Stimulated activated CD4-positive, alpha-beta T cell treated with anti-CD3 and anti-CD28 coated beads, Interleukin-4, amount 100 ng/mL, for 4 hours (primary cell): ENCODE data around the gene IQGAP3.
"Not testable (repeated sequence)": the region's sequence is repeated elsewhere in the genome, so short reads cannot be mapped to it uniquely, and the experiment has no call there.

Experiments used
- DNase-seq, 2 experiments: peaks; one replicate each; pipeline ENCODE4 v3.0.0-alpha.2; 2020

The IQGAP3 gene

DNA sequence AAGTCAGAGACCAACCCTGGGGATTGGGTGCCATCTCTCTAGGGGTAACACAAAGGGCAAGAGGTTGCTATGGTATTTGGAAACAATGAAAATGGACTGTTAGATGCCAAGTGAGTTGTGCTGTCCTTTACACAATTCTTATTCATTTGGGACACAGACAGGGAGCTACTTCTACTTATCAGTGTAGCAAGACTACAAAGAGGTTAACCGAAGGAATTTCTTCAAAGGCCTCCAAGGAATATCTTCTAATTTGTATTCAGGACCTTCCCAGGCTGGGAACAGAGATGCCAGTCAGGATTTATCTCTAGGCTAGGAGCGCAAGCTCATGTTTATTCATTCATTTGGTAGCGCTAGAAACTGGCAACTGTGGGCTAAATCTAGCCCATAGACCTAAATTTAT, 21.8 kb upstream of the IQGAP3 start:
- DNase-seq, result no peak

DNA sequence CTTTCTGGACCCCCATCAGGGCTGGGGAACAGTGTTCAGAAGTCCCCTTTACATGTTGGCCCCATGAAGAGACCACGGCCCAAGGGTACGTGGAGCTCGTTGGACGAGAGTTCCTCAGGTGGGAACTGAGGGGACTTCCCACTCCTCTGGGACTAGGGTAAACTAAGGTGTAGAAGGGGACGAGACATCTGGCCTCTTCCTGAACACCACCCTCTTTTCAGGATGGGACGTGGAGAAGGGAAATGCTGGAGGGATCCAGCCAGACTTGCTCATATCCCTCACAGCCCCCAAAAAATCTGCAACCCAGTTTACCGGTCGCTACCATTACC, 21.3 kb upstream of the IQGAP3 start:
- DNase-seq, result no peak

GRCh38 chr1:156592910-156593660, 20.7 kb upstream of the IQGAP3 start:
- DNase-seq, result no peak

- peak in 1 of 2 experiments; percentile 30 for DNase-seq
Observed at GRCh38 chr1:156592158-156592909, 20.0 kb upstream of the IQGAP3 start.

GRCh38 chr1:156591432-156592157, 19.2 kb upstream of the IQGAP3 start, which contains the start of gene NAXE:
Gene NAXE (plus strand): TSS chr1:156591776. CDS start chr1:156591805, 29 bp downstream.
- DNase-seq, result peak; percentile 61 to 74

DNA sequence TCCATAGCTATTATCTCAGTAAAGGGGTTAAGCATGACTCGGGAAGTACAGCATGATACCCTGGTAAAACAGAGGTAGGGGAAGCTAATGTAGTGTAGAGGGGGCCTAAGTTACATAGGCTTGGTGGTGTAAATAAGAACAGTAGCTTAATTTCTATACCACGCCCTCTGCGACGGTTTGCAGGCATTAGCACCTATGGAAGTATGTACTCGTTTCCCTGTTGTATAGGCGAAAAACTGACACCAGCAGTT, 18.7 kb upstream of the IQGAP3 start:
- no peak for DNase-seq

GRCh38 chr1:156590326-156591180, 18.2 kb upstream of the IQGAP3 start:
- no peak for DNase-seq

GRCh38 chr1:156589546-156589945, 17.2 kb upstream of the IQGAP3 start:
- no peak for DNase-seq

- DNase-seq, result not testable (repeated sequence)
Observed at GRCh38 chr1:156587927-156588326, 15.6 kb upstream of the IQGAP3 start.

DNA sequence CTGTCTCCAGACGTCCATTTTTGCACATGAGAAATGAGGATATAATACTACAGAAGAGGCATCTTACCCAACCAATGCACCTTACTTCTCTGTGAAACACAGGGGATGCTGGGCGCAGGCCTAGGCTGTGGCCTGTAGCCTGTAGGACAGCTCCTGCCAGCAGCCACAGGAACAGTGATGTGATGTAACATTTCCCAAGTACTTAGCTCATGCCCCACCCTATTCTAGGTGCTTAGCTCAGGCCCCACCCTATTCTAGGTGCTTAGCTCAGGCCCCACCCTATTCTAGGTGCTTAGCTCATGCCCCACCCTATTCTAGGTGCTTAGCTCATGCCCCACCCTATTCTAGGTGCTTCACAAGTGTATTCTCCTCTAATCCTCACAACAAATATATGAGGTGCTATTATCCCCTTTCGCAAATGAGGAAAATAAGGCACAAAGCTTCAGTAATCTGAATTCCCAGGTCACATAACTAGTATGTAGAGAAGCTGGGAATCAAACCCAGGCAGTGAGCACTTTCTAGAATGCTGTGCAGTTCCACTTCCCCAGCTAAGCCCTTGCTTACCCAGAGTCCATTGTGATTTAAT, 14.6 kb upstream of the IQGAP3 start:
- no peak for DNase-seq

GRCh38 chr1:156586323-156586722, 14.0 kb upstream of the IQGAP3 start:
- DNase-seq, result no peak

DNA sequence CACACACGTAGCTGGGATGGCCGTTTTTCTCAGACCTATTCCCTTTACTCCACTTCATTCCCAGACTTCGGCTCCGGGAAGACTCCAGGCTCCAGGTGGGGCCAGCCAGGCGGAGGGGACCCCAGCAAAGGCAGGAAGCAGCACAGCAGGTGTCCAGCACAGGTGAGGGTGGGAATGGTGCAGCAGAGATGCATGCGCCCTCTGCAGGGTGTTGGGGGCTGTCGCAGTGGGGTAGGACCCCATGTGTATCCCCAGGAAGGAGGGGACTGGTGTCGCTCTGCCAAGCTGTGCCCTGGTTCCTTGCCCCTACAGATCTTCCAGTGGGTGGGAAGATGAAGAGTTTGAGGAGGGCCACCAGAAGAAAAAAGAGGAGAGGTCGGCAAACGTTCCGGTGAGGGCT, 12.4 kb upstream of the IQGAP3 start:
- no peak for DNase-seq

DNA sequence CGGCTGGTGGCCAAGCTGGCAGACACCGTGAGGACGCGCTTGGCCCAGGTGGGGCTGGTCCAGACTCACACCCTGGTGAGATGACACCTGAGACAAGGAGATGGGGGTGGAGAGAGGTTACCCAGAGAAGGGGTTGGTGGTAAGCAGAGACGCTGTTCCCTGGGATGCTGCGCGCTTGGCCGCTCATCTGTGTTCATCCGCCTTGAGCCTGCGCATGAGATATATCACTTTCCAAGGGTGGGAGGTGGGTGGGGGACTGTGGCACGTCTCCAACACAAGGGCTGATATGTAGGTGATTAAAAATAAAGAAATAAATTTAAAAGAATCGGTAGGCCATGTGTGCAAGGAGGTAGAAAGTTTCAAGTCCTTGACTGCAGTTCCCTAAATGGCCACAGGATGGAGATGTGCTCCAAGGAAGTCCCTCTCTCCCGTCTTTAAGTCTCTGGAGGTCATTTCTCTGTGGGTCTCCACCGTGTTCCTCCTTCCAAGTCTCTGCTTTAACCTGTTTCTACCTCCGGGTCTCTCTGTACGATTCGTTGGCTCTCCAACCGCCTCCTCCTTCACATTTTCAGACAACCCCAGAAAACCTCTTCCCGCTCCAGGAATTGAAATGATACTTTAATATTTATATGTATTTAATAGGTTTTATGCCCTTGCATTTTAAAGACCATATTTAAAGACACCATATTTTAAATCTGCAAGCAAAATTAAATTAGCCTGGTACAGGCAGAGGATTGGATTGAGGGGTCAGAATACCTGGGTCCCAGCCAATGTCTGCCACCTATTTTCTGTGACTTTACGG, 11.7 kb upstream of the IQGAP3 start:
- DNase-seq, result peak; percentile 60 to 62

DNA sequence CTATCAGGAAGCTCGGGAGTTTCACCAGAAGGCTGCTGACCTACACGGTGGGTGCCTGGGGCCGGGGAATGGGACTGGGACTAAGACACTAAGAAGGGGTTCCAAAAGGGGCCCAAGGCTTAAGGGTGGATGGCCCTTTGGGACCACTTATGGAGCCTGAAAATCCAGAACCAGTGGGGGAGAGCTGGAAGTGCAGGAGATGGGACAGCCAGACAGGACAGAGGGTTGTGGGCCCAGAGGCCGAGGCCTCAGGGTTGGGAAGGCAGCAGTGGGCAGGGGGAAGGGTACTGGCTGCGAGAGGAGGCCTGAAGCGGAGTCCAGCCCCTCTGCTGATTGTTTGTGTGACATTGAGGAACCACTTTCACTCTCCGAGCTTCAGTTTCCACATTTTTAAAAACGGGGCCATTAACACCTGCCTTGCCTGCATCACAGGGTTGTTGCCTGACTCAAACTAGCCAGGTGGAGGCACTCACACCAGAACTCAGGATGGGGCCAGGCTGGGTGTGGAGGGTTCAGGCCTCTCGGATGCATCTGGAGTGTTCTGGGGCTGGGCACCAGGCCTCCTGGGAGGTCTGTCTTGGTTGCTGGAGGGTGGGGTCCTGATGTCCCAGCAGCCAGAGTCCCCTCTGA, 10.1 kb upstream of the IQGAP3 start:
- no peak for DNase-seq

DNA sequence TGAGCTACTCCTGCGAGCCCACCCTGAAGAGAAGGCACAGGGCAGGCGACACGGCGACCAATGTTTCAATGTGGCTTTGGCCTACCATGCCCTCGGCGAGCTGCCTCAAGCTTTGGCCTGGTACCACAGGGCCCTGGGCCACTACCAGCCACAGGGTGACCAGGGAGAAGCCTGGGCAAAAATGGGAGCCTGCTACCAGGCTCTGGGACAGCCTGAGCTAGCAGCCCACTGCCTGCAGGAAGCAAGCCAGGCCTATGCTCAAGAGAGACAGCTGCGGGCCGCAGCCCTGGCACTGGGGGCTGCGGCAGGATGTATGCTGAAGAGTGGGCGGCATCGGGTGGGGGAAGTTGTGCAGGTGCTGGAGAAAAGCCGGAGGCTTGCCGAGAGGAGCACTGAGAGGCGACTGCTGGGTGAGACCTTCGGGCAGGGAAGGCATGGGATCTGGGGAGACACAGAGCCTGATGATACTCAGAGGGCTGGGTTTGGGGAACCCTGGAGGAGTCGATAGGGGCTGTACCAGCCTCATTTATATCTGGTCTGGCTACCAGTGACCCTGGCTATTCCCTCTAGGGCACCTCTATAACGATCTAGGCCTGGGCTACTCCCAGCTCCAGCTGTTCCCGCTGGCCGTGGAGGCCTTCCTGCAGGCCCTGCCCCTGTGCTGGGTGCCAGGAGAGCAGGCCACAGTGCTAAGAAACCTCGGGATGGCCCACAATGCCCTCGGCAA, 9.5 kb upstream of the IQGAP3 start:
- no peak for DNase-seq

GRCh38 chr1:156579472-156579871, 7.1 kb upstream of the IQGAP3 start, which contains the start of gene TTC24:
Gene TTC24 (plus strand): TSS chr1:156579723. CDS start chr1:156581365, 1,642 bp downstream.
- DNase-seq, result no peak

DNA sequence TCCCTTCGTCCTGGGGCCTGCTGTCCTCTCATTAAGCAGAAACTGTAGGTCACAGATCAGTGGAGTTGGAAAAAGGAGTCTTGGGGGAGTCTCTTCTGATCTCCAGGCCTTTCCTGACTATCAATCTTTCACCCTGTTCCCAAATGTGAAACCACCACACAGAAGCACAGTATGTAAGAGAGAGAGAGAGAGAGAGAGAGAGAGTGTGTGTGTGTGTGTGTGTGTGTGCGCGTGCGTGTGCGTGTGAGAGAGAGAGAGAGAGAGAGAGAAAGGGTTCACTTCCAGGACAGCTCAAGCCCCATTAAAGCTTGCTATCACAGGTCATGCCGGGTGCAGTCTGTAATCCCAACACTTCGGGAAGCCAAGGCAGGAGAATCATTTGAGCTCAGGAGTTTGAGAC, 5.7 kb upstream of the IQGAP3 start:
- DNase-seq, result no peak

DNA sequence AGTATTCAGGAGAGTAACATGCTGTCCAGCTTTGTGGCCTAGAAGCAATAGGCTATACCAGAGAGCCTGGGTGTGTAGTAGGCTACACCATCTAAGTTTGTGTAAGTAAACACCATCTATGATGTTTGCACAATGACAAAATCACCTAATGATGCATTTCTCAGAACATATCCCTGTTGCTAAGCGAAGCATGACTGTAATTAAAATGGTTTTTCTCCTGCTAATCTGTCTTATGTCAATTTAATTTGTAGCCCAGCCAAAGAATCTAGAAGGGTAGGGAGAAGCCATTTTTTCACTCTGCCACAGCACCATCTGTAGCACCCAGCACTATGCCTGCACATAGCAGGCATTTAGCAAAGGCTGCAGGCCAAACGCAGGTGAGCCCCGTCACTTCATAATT, 5.2 kb upstream of the IQGAP3 start:
- DNase-seq, result no peak

DNA sequence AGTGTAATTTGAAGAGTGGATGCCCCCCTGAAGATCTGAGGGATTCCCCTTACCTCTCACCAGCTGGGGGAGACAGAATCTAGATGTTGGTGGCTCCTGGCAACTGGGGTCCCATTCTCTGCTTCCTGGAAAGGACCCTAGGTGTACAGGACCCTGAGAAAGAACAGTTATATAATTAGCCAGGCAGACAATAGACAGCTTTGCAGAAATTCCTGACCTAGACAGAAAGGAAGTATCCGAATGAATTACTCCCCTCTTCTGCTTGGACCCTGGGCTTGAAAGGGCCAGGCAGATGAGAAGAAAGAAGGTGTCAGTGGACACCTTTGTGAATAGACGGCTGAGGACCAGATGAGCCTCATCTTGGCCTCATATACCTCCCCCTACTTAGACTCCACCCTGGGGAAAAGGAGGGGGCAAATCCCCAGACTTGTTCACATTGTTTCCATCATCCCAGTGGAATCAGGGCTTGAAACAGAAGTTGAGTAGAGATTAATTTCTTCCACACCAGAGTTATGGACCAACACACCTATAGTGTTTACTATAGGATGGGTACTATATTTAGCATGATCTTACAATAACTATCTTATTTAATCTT, 1.8 kb upstream of the IQGAP3 start:
- no peak for DNase-seq

DNA sequence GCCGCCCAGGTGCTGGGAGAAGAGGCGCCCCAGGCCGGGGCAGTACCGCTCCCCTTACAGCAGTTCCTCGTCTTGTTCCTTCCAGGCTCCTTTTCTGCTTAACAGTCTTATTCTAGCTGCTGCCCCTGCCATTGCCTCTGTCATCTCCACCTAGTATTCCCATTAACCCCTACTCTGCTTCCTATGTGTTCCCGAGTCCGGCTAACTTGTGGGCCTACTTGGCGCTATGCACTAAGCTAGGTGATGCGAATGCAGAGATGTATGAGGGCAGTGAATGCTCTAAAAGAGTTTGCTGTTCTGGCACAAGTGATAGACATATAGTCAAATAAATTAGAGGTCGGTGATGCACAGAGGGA, 276 bp upstream of the IQGAP3 start:
- no peak for DNase-seq
